Measurements from ENCODE around the gene C12orf57. TPM values are rescaled to one million over a fixed set of nuclear protein-coding genes. Genes with fewer than 3 reads are reported as not detected.

The C12orf57 gene
- total and polyA plus RNA-seq, 2 donors (not counting 1 experiment from before 2014, with no cell fraction given) = 107 to 220 TPM

DNA sequence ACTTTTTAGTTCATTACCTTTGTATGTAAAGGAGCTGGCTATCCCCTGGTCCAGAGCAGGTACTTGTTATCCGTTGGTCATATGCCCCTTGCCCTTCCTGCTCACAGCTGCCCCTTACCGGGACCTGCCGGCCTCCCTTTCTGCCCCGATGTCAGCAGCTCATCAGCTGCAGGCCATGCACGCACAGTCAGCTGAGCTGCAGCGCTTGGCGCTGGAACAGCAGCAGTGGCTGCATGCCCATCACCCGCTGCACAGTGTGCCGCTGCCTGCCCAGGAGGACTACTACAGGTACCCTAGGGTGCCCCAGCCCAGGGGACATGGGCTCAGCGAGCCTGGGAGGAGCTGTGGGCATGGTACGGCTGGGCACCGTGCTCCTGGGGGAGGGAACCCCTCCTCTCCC, 2.6 kb upstream of the C12orf57 start:
- no peak overlapping the region for H3K4me3 ChIP-seq (replicated peaks in 1 of 4; ENCODE audit: control extremely low read depth in 1 of 4, insufficient read depth in 1 of 4, low read depth in 3 of 4, low read length in 4 of 4)
- TF ChIP-seq, protein P1, sequence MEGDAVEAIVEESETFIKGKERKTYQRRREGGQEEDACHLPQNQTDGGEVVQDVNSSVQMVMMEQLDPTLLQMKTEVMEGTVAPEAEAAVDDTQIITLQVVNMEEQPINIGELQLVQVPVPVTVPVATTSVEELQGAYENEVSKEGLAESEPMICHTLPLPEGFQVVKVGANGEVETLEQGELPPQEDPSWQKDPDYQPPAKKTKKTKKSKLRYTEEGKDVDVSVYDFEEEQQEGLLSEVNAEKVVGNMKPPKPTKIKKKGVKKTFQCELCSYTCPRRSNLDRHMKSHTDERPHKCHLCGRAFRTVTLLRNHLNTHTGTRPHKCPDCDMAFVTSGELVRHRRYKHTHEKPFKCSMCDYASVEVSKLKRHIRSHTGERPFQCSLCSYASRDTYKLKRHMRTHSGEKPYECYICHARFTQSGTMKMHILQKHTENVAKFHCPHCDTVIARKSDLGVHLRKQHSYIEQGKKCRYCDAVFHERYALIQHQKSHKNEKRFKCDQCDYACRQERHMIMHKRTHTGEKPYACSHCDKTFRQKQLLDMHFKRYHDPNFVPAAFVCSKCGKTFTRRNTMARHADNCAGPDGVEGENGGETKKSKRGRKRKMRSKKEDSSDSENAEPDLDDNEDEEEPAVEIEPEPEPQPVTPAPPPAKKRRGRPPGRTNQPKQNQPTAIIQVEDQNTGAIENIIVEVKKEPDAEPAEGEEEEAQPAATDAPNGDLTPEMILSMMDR (conservative IDR thresholded peaks at IDR 0.05 in 1 of 2, IDR thresholded peaks at IDR 0.05 in 1 of 2; ENCODE audit: low read depth in 1 of 2, low read length in 2 of 2) = no peak
- no peak for TF ChIP-seq EZH2 (IDR thresholded peaks at IDR 0.05; ENCODE audit: low read length, missing control alignments)
- H3K27ac ChIP-seq (ENCODE audit: insufficient read depth, low read length) = no peak overlapping the region

DNA sequence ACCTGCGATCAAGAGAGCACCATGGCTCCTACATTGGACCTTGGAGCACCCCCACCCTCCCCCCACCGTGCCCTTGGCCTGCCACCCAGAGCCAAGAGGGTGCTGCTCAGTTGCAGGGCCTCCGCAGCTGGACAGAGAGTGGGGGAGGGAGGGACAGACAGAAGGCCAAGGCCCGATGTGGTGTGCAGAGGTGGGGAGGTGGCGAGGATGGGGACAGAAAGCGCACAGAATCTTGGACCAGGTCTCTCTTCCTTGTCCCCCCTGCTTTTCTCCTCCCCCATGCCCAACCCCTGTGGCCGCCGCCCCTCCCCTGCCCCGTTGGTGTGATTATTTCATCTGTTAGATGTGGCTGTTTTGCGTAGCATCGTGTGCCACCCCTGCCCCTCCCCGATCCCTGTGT, 2.0 kb upstream of the C12orf57 start:
- peaks cover 2% of the 10 kb centered on the region for H3K79me2 ChIP-seq (ENCODE audit: control insufficient read depth, insufficient read depth, low read length)
- no peak for TF ChIP-seq EZH2 (IDR thresholded peaks at IDR 0.05; ENCODE audit: low read length, missing control alignments)
- TF ChIP-seq, protein P1 (conservative IDR thresholded peaks at IDR 0.05 in 1 of 2, IDR thresholded peaks at IDR 0.05 in 1 of 2; ENCODE audit: low read depth in 1 of 2, low read length in 2 of 2) = no peak
- no peaks in the 10 kb centered on the region for H3K9me3 ChIP-seq (ENCODE audit: control insufficient read depth, insufficient read depth, low read depth, low read length)
- no peak overlapping the region for H3K4me3 ChIP-seq (replicated peaks in 1 of 4; ENCODE audit: control extremely low read depth in 1 of 4, insufficient read depth in 1 of 4, low read depth in 3 of 4, low read length in 4 of 4)
- H3K27me3 ChIP-seq (ENCODE audit: control insufficient read depth, insufficient read depth, low read length) = no peaks in the 10 kb centered on the region
- no peak overlapping the region for H3K27ac ChIP-seq (ENCODE audit: insufficient read depth, low read length)
- H3K4me1 ChIP-seq (ENCODE audit: control insufficient read depth, extremely low read depth, insufficient read depth, low read length) = peaks cover 21% of the 10 kb centered on the region
- peaks cover 33% of the 10 kb centered on the region for H3K36me3 ChIP-seq (ENCODE audit: control insufficient read depth, insufficient read depth, low read length)
- no peak overlapping the region for H3K9ac ChIP-seq (ENCODE audit: insufficient read depth, low read length)
- no peak overlapping the region for H3K4me2 ChIP-seq (ENCODE audit: extremely low read depth, insufficient read depth, low read length)
- no peaks in the 10 kb centered on the region for H4K20me1 ChIP-seq (ENCODE audit: control insufficient read depth, extremely low read depth, insufficient read depth, low read length)
- no peak for DNase-seq (ENCODE audit: low read depth in 2 of 2)
- no peak overlapping the region for H2AFZ ChIP-seq (ENCODE audit: low read length)

More for the DNA sequence above, 2.6 kb upstream of the C12orf57 start:
- Histone ChIP-seq H3K79me2 (ENCODE audit: control insufficient read depth, insufficient read depth, low read length) (peaks cover 2% of the 10 kb centered on the region), H3K4me1 (ENCODE audit: control insufficient read depth, extremely low read depth, insufficient read depth, low read length) (peaks cover 21% of the 10 kb centered on the region), H3K36me3 (ENCODE audit: control insufficient read depth, insufficient read depth, low read length) (peaks cover 38% of the 10 kb centered on the region), H4K20me1 (ENCODE audit: control insufficient read depth, extremely low read depth, insufficient read depth, low read length) (no peaks in the 10 kb centered on the region), H2AFZ (ENCODE audit: low read length) (no peak overlapping the region), H3K27me3 (ENCODE audit: control insufficient read depth, insufficient read depth, low read length) (no peaks in the 10 kb centered on the region), H3K9ac (ENCODE audit: insufficient read depth, low read length) (no peak overlapping the region), H3K9me3 (ENCODE audit: control insufficient read depth, insufficient read depth, low read depth, low read length) (no peaks in the 10 kb centered on the region), H3K4me2 (ENCODE audit: extremely low read depth, insufficient read depth, low read length) (no peak overlapping the region)
- no peak for DNase-seq (ENCODE audit: low read depth in 2 of 2)

DNA sequence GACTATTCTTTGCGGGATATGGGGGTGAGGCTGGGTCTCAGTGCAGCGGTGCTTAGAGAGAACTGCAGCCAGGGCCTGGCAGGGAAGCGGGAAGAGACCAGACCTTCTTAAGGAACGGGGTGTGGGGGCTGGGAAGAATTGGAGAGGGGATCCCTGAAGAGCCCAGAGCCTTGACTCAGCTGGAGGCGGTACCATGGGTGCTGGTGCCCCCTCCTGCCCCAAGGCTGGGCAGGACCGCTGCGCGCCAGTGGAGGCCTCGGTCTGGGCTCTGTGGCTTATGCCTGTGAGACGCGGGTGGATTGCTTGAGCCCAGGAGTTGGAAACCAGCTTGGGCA, 1.5 kb upstream of the C12orf57 start:
- H3K27me3 ChIP-seq (ENCODE audit: control insufficient read depth, insufficient read depth, low read length) = no peaks in the 10 kb centered on the region
- H3K4me2 ChIP-seq (ENCODE audit: extremely low read depth, insufficient read depth, low read length) = no peak overlapping the region
- H3K9me3 ChIP-seq (ENCODE audit: control insufficient read depth, insufficient read depth, low read depth, low read length) = no peaks in the 10 kb centered on the region
- no peak overlapping the region for H3K9ac ChIP-seq (ENCODE audit: insufficient read depth, low read length)
- H3K36me3 ChIP-seq (ENCODE audit: control insufficient read depth, insufficient read depth, low read length) = peaks cover 31% of the 10 kb centered on the region
- H4K20me1 ChIP-seq (ENCODE audit: control insufficient read depth, extremely low read depth, insufficient read depth, low read length) = no peaks in the 10 kb centered on the region
- H3K4me3 ChIP-seq (replicated peaks in 1 of 4; ENCODE audit: control extremely low read depth in 1 of 4, insufficient read depth in 1 of 4, low read depth in 3 of 4, low read length in 4 of 4) = no peak overlapping the region
- H3K79me2 ChIP-seq (ENCODE audit: control insufficient read depth, insufficient read depth, low read length) = peaks cover 2% of the 10 kb centered on the region
- H2AFZ ChIP-seq (ENCODE audit: low read length) = no peak overlapping the region
- peak; percentile 25 to 38 for DNase-seq (ENCODE audit: low read depth in 2 of 2)
- H3K27ac ChIP-seq (ENCODE audit: insufficient read depth, low read length) = no peak overlapping the region
- no peak for TF ChIP-seq EZH2 (IDR thresholded peaks at IDR 0.05; ENCODE audit: low read length, missing control alignments)
- TF ChIP-seq, protein P1 (conservative IDR thresholded peaks at IDR 0.05 in 1 of 2, IDR thresholded peaks at IDR 0.05 in 1 of 2; ENCODE audit: low read depth in 1 of 2, low read length in 2 of 2) = no peak
- peaks cover 21% of the 10 kb centered on the region for H3K4me1 ChIP-seq (ENCODE audit: control insufficient read depth, extremely low read depth, insufficient read depth, low read length)
